NOMO-1 treated with dmso at 0.1 percent for 144 hours (cell line): ENCODE measurements around the gene GTF2H4.

Experiments used
- DNase-seq: peaks from one replicate; lab custom pipeline; 2025; ENCODE audit not compliant: unreplicated experiment; lab: John Stamatoyannopoulos, UW

The GTF2H4 gene

GRCh38 chr6:30882204-30882758 is 25.7 kb upstream of the GTF2H4 start:
- no peak for DNase-seq

GRCh38 chr6:30882759-30883684 is 25.0 kb upstream of the GTF2H4 start:
- no peak for DNase-seq

GRCh38 chr6:30883685-30884520 is 24.1 kb upstream of the GTF2H4 start, which contains the start of gene DDR1:
Gene DDR1 (plus strand): TSS chr6:30884519. CDS start chr6:30888730, 4,211 bp downstream.
- no peak for DNase-seq

DNA sequence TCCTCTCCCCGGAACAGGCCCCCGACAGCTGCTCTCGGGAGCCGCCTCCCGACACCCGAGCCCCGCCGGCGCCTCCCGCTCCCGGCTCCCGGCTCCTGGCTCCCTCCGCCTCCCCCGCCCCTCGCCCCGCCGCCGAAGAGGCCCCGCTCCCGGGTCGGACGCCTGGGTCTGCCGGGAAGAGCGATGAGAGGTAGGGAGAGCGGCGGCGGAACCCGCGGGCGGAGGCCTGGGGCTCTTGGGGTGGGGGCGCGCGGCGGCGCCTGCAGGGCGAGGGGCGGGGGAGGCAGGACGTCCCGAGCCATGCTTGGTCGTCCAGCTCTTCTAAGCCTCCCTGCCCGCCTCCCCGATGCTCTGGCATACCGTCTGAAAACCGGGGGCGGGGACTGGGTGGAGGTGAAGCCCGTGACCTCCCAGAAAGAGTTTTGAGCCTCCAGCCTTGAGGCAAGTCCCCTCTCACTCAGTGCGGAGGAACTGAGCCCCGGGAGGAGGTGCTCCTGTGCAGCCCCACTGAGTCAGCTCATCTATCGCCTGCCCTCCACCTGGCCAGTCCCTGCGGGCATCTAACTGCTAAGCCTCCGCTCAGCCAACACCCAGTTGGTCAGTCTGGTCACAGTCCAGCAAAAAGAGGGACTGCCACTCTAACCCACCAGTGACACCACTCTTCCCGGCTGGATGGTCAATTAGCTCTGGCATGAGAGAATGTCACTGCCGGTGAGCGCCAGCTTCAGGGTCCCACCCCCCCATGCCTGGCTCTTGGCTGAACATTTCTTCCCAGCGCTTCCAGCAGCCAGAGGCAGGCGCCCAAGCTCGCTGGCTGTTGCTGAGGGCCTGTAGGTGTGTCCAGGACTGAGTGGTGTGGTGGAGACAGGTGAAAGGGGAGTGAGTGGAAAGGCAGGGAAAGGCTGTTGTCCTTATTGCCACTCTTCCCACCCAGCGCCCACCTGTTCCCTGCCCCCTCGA is 23.2 kb upstream of the GTF2H4 start:
- DNase-seq, result no peak

DNA sequence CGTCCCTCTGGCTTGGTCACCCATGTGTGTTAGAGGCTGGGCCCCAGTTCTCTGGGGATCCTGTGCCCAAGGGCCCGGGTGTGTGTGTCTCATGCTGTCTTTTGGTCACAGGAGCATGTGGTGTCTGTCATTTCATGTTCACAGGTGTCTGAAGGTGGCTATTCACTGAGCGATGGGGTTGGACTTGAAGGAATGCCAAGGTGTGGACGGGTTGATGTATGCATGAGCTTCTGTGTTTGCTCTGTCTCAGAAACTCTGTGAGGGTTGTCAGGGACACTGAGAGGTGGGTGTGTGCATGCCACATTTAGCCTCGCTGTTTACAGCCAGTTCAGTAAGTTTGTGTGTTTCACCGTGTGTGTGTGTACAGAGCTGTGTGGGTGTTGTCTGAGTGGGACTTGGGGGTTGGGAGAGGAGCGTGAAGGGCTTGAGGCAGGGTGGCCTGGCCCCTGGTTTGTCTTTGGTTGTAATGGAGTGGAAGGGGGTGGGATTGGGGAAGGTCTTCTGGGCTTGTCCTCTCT is 22.5 kb upstream of the GTF2H4 start:
- no peak for DNase-seq

GRCh38 chr6:30885999-30886896 is 21.8 kb upstream of the GTF2H4 start:
- DNase-seq, result no peak

DNA sequence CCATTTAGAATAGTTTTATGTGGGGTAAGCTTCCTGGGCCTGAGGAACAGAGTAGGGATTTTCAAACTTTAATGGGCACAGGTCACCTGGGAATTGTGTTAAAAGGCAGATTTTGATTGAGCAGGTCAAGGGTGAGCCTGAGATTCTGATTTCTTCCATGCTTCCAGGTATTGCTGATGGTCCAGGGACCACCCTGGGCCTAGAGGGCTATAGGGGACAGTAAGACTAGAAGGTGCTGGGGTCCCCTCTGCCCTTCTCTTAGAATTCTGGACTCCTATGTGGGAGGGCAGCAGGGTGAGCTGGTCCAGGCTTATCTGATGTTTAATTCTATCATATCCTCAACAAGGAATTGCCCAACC is 21.1 kb upstream of the GTF2H4 start:
- no peak for DNase-seq

DNA sequence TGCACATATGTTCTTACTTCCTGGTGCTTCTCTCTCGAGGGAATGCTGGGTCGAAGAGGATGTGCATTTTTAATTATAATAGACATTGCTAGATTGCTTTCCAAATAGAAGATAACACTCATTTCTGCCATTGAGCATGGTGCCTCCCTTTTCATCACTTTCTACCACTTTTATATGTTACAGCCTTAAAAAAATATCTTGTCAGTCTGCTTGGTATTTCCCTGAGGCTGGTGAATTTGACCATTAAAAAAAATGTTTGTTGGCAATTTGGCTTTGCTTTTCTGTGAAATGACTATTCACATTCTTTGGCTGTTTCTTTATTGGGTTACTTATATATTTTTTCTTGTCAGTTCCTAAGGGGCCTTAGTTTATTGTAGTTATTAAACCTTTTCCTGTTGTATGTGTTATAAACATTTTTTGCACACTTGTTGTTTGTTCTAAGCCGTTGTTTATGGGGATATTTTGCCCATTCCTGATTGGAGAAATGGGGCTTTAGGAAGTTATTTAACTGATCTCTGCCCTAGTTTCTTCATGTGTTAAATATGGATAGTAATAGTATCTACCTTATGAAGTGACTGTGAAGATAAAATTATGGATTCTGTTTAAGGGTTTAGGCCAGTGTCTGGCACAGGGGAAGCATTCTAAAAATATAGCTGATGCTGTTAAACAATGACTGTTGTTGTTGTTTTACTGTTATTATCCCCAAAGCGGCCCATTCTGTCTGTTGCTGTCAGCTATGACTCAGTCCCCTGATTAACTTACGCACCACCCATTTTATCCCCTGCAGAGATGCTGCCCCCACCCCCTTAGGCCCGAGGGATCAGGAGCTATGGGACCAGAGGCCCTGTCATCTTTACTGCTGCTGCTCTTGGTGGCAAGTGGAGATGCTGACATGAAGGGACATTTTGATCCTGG is 19.8 kb upstream of the GTF2H4 start:
- DNase-seq, result no peak

DNA sequence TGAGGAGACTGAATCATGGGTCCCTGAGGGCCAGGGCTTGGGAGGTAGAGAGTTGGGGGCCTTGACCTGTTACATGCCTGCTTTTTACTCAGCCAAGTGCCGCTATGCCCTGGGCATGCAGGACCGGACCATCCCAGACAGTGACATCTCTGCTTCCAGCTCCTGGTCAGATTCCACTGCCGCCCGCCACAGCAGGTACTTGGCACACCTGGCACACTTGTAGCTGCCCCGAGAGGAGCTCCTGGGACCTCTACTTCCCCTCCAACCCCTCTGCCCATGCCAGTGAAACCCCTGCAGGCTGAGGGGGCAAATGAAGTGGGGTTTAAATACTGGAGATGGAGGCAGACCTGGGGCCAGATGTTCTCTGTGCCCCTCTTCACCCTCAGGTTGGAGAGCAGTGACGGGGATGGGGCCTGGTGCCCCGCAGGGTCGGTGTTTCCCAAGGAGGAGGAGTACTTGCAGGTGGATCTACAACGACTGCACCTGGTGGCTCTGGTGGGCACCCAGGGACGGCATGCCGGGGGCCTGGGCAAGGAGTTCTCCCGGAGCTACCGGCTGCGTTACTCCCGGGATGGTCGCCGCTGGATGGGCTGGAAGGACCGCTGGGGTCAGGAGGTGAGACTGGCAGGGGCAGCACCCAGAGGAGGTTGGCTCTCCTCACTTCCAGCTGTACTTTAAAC is 19.1 kb upstream of the GTF2H4 start:
- DNase-seq, result no peak

DNA sequence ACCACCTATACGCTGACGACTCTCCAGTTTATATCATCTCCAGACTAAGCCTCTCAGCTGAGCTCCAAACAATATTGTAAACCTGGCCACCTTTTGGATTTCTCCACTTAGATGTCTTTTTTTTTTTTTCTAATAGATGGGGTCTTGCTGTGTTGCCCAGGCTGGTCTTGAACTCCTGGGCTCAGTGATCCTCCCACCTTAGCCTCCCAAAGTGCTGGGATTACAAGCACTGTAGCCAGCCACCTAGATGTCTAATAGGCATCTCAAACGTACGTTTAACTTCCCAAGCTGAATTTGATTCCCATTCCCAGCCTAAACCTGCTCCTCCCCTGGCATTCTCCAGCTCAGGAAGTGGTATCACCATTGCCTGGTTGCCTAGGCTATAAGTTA is 18.5 kb upstream of the GTF2H4 start:
- DNase-seq, result no peak

DNA sequence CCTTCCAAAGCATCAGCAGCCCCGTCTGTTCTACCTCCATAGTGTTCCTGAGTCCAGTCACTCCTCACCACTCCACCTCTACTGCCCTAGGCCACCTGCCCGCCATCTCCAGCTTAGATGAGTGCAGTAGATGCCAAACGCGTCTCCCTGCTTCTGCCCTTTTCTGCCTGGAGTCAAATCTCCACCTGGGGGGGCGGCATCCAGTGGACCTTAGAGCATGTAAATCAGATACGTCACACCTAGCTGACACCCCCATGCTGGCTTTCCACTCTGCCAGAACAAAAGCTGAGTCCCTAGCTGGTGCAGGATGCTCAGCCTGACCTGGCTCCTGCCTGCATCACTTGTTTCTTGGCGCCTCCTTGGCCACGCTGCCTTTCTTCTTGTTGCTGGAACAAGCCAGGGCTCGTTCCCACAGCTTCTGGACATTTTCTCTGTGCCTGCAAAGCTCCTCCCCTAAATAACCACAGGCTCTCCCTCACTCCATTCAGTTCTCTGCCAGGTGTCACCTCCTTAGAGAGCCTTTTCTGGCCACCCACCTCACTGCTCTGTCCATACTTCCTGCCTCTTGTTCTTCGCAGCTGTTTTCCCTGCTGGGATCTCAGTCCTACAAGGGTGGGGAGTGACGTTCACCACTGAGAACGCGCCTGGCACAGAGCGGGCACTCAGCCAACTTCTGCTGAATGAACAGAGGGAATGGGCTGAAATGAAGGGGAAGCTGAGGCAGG is 17.9 kb upstream of the GTF2H4 start:
- DNase-seq, result no peak

DNA sequence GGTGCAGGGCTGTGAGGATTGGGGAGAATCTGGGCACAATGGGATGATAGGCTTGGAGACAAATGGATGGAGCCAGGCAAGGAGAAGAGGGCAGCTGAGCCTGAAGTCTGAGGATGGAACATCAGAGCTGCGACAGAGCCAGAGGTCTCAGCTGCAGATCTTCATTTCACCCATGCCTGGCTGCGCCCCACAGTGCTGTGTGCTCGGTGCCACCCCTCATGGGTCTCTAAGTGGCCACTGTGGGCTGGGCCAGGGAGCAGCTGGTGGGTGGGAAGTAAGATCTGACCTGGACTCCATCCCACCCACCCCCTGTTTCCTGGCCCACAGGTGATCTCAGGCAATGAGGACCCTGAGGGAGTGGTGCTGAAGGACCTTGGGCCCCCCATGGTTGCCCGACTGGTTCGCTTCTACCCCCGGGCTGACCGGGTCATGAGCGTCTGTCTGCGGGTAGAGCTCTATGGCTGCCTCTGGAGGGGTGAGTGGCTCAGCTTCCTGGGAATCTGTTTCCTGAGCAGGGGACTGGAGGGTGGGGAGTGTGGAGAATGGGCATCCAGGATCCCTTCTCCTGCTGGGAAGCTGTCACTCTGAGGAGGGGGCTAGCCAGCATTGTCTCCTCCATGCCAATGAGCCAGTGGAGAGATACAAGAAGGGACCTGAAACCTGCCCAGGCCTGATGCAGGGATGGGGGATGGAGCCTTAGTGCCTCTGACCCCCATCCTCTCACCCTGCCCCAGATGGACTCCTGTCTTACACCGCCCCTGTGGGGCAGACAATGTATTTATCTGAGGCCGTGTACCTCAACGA is 17.2 kb upstream of the GTF2H4 start:
- DNase-seq, result no peak

- DNase-seq, result no peak
Observed at GRCh38 chr6:30891450-30891723, 16.6 kb upstream of the GTF2H4 start.

GRCh38 chr6:30891816-30892538 is 16.0 kb upstream of the GTF2H4 start:
- DNase-seq, result no peak

DNA sequence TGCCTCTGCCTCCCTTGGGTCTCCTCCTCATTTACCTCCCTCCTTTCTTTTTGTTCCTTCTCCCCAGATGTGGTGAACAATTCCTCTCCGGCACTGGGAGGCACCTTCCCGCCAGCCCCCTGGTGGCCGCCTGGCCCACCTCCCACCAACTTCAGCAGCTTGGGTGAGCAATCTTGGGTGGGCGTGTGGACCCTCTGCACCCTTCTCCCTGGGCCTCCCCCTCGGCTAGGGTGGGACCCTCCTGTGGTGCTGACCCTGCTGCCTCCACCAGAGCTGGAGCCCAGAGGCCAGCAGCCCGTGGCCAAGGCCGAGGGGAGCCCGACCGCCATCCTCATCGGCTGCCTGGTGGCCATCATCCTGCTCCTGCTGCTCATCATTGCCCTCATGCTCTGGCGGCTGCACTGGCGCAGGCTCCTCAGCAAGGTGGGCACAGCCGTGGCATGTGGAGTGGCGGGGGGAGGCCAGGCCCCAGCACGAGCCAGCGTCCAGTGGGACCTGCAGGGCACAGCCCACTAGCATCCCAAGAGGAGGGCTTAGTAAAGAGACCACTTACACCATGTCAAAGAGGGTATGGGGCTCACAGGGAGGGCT is 14.9 kb upstream of the GTF2H4 start:
- no peak for DNase-seq
